GM10266 (cell line): ENCODE data around the gene KDM4E.
A peak's percentile ranks its signal among the peaks of the same experiment; 100 is the strongest.

Experiments used
- DNase-seq: peaks from one replicate; pipeline ENCODE4 v3.0.0; 2012; ENCODE audit errors: extremely low spot score
- CTCF ChIP-seq: IDR thresholded peaks from 2 replicates; pipeline ENCODE4 v1.5.1; 2012; ENCODE audit warnings: mild to moderate bottlenecking, low read depth; ENCODE audit not compliant: control insufficient read depth, insufficient read depth; ENCODE audit errors: missing control alignments

KDM4E gene

GRCh38 chr11:95067039-95067840, 42.2 kb downstream of the KDM4E start:
- peak; percentile 52 for DNase-seq

GRCh38 chr11:95067841-95068219, 42.8 kb downstream of the KDM4E start:
- TF ChIP-seq CTCF, result no peak
- no peak for DNase-seq

More at GRCh38 chr11:95067039-95067840, 42.2 kb downstream of the KDM4E start:
- peak; percentile 55 for TF ChIP-seq CTCF

GRCh38 chr11:95068549-95068948, 43.5 kb downstream of the KDM4E start:
- peak; percentile 75 for DNase-seq

GRCh38 chr11:95070471-95070870, 45.4 kb downstream of the KDM4E start:
- no peak for DNase-seq
- TF ChIP-seq CTCF, result no peak

More at GRCh38 chr11:95068549-95068948, 43.5 kb downstream of the KDM4E start:
- TF ChIP-seq CTCF, result no peak

GRCh38 chr11:95072948-95073347, 47.9 kb downstream of the KDM4E start:
- no peak for DNase-seq
- no peak for TF ChIP-seq CTCF

- no peak for TF ChIP-seq CTCF
- no peak for DNase-seq
Observed at GRCh38 chr11:95074792-95075563, 49.9 kb downstream of the KDM4E start.

GRCh38 chr11:95076416-95076815, 51.4 kb downstream of the KDM4E start:
- DNase-seq, result no peak
- no peak for TF ChIP-seq CTCF
